ENCODE measurements around the gene BBC3.
"Not testable (repeated sequence)": the region's sequence is repeated elsewhere in the genome, so short reads cannot be mapped to it uniquely, and the experiment has no call there.

BBC3 gene

GRCh38 chr19:47257411-47258169, 26.6 kb upstream of the BBC3 start:
- DNase-seq = no peak

GRCh38 chr19:47256693-47257410, 25.9 kb upstream of the BBC3 start:
- peak; percentile 100 for DNase-seq

GRCh38 chr19:47255879-47256692, 25.1 kb upstream of the BBC3 start, which contains the start of gene CCDC9:
CCDC9 (plus strand) TSS chr19:47256525; CDS start chr19:47258401, 1,876 bp downstream.
- peak; percentile 84 to 99 for DNase-seq

GRCh38 chr19:47253970-47254369, 23.0 kb upstream of the BBC3 start:
- no peak for DNase-seq

GRCh38 chr19:47253467-47253881, 22.5 kb upstream of the BBC3 start:
- no peak for DNase-seq

- DNase-seq = not testable (repeated sequence)
Measured at GRCh38 chr19:47253016-47253415, 22.0 kb upstream of the BBC3 start.

GRCh38 chr19:47247308-47247990, 16.4 kb upstream of the BBC3 start:
- DNase-seq = peak in 1 of 2 donors; percentile 49

- peak; percentile 79 to 95 for DNase-seq
Measured at GRCh38 chr19:47243776-47244547, 13.0 kb upstream of the BBC3 start.

GRCh38 chr19:47243364-47243775, 12.4 kb upstream of the BBC3 start:
- no peak for DNase-seq

GRCh38 chr19:47241919-47242577, 11.0 kb upstream of the BBC3 start:
- DNase-seq = no peak

GRCh38 chr19:47240996-47241918, 10.3 kb upstream of the BBC3 start:
- DNase-seq = peak; percentile 47 to 52

- no peak for DNase-seq
Measured at GRCh38 chr19:47240556-47240955, 9.6 kb upstream of the BBC3 start.

GRCh38 chr19:47239610-47240296, 8.8 kb upstream of the BBC3 start:
- no peak for DNase-seq

GRCh38 chr19:47239152-47239551, 8.2 kb upstream of the BBC3 start:
- no peak for DNase-seq

- DNase-seq = no peak
Measured at GRCh38 chr19:47236072-47236675, 5.2 kb upstream of the BBC3 start.

GRCh38 chr19:47232422-47233211, 1.6 kb upstream of the BBC3 start:
- no peak for DNase-seq

GRCh38 chr19:47231215-47232054, 436 bp upstream of the BBC3 start:
- DNase-seq = peak; percentile 39 to 67
